GM23338 (cell line): ENCODE data around the gene FSIP1.

ENCODE experiments used
- CREB1 ChIP-seq: fragments of 250-450 bp; sonication (Bioruptor Pico); IDR thresholded peaks from 2 replicates; pipeline ENCODE4 v1.5.0; 2020; ENCODE audit warnings: low read depth, mild to moderate bottlenecking, moderate library complexity
- CTCF ChIP-seq, 2 experiments: fragments of 200-600 bp in 1 of 2; sonication (generic) in 1 of 2; conservative IDR thresholded peaks; 2 replicates each; pipeline versions ENCODE4 v1.5.1 to v1.6.1; 2016 to 2017; ENCODE audit warnings: antibody characterized with exemption in 2 of 2, low read depth in 2 of 2, mild to moderate bottlenecking in 2 of 2, moderate library complexity in 1 of 2
- EZH2 ChIP-seq: fragments of 200-600 bp; sonication (generic); IDR thresholded peaks from one replicate; pipeline ENCODE4 v1.8.0; 2017; ENCODE audit warnings: antibody characterized with exemption, mild to moderate bottlenecking, low read depth; ENCODE audit not compliant: unreplicated experiment

DNA sequence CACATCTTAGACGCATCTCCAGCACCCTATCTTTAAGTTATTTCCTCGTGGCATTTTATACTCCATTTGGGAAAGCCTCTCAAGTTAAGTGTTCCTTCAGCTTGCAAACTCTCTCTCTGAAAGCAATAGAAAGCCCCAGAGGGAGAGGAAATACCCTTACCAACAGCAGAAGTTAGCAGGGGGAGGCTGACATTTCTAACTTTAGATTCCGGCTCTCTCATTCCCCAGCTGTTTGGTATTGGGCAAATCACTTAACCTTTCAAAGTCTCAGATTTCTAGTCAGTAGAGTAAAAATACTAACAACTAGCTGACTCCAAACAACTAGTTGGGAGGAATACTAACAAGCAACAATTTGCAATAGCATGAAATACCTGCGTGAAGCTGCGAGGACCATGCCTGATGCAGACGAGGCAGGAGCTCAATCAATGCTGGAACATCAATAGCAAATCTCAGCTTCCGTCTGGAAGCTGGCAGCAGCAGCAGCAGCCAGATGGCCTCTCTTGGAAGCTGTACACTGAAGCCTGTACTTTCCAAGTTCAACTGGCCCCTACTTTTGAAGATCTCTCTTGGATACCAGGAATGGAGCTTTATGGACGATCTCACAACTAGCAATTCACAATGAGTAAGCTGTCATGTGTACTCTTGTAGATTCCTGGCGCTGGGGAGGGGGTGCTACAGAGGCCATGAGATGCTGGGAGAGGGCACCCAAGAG lies 153.9 kb downstream of the FSIP1 start:
- TF ChIP-seq CTCF (conservative IDR thresholded peaks at IDR 0.05; ENCODE audit: low read depth in 2 of 2) (no peak), EZH2 (no peak), CREB1 (CRISPR knock-in tag) (no peak)
